GM18498 (cell line): Measurements from ENCODE around the gene DHRS13.
A peak's percentile ranks its signal among the peaks of the same experiment; 100 is the strongest.
"Not testable (repeated sequence)": the region's sequence is repeated elsewhere in the genome, so short reads cannot be mapped to it uniquely, and the experiment has no call there.

Experiments
- ATAC-seq: cut with Tn5 transposase; IDR thresholded peaks from one replicate; pipeline ENCODE4 v1.9.1; 2021; ENCODE audit warnings: mild to moderate bottlenecking, moderate library complexity; ENCODE audit not compliant: unreplicated experiment

Gene DHRS13

DNA sequence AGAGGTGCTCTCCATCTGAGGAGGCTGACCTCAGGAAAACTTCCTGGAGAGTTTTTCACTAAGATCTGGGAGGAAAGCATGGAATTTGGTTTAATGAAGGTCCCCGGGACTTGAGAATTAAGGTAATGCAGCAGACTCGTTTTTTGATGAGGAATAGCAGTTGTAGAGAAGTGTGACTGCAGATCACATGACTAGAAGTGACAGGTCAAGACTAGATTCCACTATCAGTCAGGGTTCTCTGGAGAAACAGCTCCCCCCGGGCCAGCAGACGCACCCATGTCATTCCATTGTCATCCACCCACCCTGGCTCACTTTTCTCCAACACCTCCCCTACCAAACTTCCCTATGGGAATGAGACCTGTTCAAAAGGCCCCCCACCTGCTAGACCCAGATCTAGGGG is 1.9 kb upstream of the DHRS13 start:
- no peak for ATAC-seq

DNA sequence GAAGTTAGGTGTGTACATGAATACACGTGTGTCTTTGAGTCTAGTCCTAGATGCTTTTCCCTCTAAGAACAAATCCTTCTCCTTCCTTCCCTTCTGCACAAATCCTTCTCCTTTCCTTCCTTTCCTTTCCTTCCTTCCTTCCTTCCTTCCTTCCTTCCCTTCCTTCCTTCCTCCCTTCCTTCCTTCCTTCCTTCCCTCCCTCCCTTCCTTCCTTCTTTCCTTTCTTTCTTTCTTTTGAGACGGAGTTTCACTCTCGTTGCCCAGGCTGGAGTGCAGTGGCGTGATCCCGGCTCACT is 615 bp upstream of the DHRS13 start:
- ATAC-seq = not testable (repeated sequence)

DNA sequence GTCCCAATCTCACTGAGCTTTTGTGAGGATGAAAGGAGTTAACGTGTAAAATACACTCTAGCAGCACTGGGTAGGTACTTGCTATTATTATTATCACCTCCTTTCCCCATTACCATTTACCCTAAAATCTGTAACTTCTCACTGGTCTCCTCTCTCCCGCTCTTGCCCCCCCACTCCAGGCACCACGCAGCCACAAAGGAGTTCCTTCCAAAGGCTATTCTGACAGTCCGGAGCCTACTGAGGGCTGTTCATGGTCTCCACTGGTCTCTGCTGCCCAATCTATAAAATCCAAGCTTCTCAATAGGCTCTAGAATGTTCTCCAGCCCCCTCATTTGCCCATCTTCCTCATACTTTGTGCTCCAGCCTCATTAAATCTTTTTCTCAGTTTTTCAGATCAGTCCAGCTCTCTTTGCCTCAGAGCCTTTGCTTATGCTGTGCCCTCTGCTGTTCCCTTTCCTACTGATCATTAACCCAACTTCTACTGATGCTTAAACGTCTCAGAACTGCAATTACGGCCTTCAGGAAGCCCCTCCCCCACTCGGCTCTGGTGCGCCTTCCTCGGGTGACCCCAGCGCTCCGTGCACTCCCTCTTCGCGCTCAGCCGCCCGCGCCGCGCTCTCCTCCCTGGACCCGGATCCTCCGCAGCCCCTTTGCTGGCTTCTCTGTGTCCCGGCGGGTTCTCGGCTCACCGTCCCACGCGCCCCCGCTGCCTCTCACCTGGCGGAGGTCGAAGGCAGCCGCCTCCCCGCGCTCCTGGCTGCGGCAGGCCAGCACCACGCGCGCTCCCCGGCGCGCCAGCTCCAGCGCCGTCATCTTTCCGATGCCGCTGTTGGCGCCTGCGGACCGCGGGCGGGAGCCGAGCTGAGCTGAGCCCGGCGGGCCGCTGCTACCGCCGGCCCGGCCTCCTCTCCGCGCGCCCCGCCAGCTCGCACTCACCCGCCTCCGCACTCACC is 737 bp downstream of the DHRS13 start:
- ATAC-seq = peak; percentile 50

DNA sequence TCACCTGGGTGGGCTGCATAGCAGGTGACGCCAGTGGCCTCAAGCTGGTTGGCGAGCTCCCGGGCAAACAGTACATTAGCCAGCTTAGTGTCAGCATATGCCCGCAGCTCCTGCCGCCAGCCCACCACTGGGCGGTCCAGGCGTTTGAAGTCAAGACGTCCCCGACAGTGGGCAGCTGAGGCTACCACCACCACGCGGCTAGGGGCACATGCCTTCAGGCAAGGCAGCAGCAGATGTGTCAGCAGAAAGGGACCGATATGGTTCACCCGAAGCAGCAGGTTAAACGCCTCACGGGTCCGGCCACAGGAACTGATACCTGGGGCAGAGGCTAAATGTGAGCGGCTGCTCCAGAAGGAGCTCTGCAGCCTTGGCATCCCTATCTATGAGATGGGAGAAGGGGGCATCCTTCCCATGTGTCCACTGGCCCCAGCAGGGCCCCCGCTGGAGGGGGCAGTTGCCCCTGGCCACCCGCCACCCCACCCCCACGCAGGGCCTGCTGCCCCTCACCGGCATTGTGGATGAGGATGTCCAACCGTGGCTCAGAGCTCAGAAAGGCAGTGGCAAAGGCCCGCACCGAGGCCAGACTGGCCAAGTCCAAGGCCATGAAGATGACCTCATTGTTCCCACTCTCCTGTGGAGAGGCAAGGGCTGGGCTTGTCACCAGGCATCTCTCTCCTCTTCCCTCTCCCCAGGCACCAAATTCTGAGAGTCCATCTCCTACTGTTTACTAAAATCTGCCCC is 1.7 kb downstream of the DHRS13 start:
- no peak for ATAC-seq

DNA sequence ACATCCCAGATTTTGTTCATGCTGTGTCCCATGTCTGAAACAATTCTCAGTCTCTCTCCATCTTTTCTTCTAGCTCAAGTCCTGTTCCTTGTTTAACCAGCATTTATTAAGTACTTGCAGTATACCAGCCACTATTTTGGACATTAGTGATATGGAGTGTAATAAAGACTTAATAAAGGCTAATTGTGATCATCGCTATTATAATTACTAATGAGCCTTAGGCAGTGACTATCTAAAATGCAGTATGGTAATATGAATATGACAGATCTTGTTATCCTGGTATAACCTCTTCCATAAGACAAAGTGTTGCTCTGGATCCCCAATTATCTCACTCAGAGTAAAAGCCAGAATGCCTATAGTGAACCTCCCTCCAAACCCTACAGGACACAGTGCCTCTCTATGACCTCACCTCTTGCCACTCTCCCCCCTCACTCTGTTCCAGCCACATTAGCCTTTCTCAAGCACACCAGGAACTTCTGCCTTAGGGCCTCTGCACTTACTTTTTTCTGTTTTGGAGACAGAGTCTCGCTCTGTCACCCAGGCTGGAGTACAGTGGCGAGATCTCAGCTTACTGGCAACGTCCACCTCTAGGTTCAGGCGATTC is 3.6 kb downstream of the DHRS13 start:
- no peak for ATAC-seq

DNA sequence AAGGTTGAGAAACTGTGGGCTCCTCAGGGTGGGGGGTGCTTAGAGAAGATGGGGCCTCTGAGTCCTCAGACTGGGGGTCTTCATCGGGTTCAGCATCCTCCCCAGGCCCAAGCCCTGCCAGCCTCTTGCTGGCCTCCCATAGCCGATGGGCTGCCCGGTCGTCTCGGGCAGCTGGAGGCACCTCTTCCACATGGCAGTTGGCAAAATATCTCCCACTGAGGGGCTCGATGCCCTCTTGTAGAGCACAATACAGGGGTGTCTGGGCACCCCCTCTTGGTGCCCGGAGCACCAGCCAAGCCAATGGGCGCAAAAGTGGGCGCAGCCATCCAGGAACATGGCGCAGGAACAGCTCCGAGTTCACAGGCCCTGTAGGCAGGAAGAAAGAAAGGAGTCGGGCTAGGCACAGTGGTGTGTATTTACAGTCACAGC is 4.3 kb downstream of the DHRS13 start:
- no peak for ATAC-seq

DNA sequence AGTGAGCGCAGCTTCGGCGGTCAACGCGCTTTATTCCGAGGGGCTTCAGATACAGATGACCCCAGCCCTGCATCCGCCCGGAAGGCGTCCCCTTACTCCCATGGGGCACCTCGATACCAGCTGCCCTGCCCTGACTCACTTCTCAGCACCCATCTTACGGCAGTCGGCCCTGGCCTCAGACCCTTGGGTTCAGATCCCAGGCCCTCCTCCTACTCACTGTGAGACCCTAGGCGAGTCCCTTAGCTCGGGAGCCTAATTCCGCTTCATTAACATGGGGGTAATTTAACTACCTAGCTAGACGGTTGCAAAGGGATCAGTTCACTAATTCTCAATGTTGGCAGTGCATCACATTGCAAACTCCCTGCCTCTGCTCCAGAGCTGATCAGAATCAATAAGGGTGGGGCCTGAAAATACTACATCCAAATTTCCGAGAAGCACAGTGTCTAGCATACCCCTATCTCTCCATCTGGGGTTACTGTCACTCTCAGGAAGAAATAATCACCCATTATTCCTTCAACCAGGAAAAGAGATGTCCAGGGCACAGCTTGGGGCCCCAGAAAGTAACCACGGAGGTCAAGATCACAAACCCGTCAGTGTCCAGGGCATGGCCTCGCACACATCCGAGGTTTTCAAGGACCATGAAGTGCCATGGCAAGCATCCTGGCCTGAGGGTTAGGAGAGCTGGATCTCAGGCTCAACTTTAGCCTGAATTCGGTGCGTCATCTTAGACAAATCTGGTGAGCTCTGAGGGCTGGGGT is 4.9 kb downstream of the DHRS13 start:
- no peak for ATAC-seq

DNA sequence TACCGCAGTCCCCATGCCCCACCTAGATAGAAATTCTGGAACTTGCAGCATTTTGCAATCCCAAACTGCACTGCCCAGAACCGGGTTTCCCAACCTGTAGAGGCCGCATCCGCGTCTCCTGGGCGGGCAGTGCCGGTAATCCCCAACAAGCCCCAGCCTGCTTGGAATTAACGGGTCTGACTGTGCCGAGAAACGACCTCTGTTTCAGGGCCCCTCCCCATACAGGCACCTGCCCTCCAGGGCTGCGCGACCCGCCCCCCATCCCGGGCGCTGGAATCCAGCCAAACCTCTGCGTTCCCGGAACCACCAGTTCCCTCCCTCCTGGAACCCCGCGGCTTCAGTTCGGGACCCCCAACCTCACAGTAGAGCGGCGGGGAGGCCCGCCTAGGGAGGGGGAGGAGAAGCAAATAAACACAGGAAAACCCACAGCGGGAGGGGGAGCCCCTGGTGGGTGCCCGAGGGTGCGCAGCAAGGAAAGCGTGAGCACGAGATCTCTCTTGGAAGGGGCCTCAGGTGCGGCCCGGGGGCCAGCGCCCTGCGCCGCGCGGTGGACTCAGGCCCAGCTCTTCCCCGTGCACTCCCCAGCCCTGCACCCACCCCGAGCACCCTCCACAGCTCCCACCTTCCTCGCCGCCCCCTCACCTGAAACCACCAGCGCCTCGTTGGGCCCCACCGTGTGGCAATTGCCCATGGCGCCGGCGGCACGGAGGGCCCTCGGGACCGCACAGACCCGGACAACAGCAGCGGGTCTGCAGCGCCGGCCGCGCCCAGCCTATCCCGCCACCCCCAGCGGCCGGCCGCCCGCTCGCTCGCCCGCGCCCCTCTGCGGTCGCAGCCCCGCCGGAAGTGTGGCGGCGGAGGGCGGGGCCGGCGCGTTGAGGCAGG is 5.8 kb downstream of the DHRS13 start, which contains the start of gene FLOT2:
FLOT2 (minus strand) TSS at position 850 of the 885 bp plus-strand sequence; CDS start at position 691, 159 bp downstream.
- peak; percentile 42 for ATAC-seq

- ATAC-seq = no peak
Observed at GRCh38 chr17:28896491-28896883, 6.4 kb downstream of the DHRS13 start.

- no peak for ATAC-seq
Observed at GRCh38 chr17:28895794-28896447, 7.0 kb downstream of the DHRS13 start.

DNA sequence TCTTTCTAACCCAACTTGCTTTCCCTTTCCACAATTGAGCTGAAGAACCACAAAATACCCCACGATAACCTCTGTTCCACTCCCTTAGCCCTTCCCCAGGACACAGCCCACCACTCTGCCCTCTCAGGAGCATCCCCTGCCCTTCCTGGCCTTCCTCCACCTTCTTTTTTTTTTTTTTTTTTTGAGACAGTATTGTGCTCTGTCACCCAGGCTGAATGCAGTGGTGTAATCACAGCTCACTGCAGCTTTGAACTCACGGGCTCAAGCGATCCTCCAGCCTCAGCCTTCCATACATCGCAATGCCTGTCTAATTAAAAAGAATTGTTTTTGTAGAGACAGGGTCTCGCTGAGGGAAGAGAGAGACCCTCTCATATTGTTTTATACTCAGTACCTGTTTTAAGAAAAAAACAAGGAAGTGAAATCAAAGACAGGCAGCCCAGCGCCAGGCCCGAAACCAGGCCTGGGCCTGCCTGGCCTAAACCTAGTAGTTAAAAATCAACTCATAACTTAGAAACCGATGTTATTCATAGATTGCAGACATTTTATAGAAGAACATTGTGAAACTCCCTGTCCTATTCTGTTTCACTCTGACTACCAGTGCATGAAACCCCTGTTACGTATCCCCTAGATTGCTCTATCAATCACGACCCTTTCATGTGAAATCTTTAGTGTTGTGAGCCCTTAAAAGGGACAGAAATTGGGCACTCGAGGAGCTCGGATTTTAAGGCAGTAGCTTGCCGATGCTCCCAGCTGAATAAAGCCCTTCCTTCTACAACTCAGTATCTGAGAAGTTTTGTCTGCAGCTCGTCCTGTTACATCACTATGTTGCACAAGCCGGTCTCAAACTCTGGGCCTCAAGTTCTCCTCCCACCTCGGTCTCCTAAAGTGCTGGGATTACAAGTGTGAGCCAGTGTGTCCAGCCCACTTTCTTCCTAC is 9.4 kb downstream of the DHRS13 start:
- not testable (repeated sequence) for ATAC-seq

- ATAC-seq = no peak
Observed at GRCh38 chr17:28892024-28892423, 10.9 kb downstream of the DHRS13 start.

DNA sequence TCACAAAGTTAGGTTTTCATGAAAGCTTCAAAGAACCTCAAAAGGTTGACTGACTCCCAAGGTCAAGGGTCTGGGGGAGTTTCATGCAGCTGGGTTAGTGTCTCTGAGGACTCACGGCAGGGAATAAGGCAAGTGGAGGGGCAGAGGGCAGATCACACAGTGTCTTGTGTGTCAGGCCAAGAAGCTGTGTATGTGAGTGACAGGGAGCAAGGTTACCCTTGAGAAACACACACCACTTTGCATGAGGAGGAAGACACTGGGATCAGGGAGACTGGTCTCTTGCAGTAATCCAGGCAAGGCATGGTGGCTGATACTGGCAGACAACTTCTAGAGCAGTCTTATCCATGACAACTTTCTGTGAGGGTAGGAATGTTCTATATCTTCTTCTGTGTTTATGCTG is 11.7 kb downstream of the DHRS13 start:
- ATAC-seq = no peak

DNA sequence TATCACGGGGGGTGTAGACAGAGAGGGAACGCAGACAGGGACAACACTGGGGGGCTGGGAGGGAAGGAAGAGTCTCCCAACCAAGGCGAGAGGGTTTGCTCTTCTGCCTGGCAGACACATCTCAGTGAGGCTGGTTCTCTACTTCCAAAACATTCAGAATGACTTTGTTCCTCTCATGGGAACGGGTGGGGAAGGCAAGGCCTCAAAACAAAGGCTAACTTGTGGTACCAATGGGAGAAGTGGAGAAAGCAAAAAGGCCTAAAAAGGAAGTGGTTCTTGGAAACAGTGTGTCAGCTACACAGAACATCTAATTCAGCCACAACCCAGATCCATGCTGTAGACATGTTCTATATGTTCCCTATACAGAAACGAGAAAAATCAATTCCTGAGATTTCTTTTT is 12.9 kb downstream of the DHRS13 start:
- no peak for ATAC-seq

DNA sequence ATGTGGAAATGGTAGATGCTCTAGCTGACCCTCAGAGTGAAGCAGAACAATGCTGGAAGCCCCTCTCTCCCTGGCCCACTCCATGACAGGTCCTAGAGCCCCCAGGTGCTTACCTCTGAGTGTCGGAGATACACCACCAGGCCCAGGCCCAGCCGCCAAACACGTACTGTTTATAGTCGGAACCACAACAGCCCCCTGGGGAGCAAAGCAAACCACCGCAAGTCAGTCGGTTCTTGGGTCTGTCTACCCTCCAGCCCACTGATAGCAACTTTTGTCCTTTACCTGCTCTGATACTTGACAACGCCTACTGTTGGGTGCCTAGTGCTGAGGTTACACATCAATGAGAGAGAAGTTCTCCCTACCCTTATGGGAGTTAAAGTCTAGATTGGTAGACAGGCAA is 14.0 kb downstream of the DHRS13 start:
- ATAC-seq = no peak

DNA sequence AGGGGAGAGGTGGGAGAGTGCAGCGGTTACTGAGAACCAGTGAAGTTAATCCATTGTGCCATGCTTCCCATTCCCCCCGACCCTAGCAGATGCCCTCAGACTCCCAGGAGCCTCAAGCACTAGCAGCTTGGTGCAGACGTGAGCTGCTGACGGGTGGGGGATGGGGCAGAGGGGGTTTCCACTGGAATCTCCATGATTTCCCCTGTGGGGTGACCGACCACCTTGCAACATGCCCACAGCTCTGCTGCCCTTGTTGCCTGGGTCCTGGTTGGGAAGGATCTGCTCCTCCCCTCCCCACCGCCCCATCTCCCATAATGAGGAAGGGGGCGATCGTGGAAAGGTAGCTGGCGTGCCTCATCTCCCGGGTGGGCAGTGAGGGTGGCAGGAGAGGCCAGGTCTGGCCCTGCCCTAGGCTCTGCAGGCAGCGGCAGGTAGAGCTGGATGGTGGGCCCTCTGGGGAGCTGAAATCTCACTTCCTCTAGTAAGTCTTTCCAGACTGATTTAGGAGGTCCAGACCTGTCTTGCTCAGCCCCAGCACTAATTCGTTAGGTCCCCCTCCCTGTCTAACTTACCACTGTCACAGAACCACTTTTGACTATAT is 14.9 kb downstream of the DHRS13 start:
- ATAC-seq = no peak

GRCh38 chr17:28885951-28886350 is 16.9 kb downstream of the DHRS13 start:
- ATAC-seq = no peak

DNA sequence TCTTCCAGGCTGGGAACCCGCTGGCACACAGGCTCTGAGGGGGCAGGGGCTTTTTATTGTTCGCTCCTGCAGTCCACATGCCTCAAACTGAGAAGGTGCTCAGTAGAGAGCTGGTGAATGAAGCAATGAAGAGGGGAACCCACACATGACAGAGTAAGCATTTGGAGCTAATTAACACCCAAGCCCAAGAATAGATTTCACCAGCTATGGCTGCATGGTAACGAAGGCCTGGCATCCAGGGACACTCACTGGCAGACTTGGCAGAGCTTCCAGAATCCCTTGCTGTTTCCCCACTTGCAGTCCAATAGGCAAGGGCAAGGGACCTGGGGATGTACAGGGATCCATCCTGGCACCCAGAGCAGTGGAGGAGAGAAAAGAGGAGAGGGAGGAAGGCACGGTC is 17.5 kb downstream of the DHRS13 start:
- ATAC-seq = no peak
